Fibroblast of pulmonary artery (primary cell): ENCODE data around the gene RFTN1.

Source experiments
- DNase-seq: peaks from one replicate; pipeline ENCODE4 v3.0.0-alpha.2; 2010; ENCODE audit warnings: low read depth
- H3K4me3 ChIP-seq: replicated peaks from 2 replicates; pipeline ENCODE4 v1.5.1; 2011; ENCODE audit warnings: low read depth, mild to moderate bottlenecking, control low read depth, low read length, moderate library complexity
- TF ChIP-seq, protein P1 (sequence below): IDR thresholded peaks from 2 replicates; pipeline ENCODE4 v1.5.1; 2011; ENCODE audit warnings: mild to moderate bottlenecking, control low read depth, low read length, inconsistent platforms; ENCODE audit errors: missing control alignments

The RFTN1 gene

DNA sequence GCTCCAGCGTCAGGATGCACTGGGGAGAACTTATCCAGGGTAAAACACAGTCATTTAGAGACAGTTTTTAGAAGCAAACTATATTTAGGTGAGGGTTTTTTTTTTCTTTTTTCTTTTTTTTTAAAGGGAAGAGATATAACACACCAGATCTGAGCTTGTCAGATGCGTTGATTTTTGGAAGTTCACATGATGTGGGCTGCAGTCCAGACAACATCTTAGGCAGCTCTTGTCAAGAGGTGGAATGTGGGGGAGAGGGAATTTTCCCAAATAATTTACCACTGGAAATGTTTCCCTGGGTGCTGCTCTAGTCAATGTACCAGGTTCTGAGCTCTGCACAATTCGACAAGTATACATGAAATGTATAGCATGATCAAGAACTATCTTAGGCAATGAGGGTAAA is 155.2 kb downstream of the RFTN1 start:
- TF ChIP-seq, protein P1, sequence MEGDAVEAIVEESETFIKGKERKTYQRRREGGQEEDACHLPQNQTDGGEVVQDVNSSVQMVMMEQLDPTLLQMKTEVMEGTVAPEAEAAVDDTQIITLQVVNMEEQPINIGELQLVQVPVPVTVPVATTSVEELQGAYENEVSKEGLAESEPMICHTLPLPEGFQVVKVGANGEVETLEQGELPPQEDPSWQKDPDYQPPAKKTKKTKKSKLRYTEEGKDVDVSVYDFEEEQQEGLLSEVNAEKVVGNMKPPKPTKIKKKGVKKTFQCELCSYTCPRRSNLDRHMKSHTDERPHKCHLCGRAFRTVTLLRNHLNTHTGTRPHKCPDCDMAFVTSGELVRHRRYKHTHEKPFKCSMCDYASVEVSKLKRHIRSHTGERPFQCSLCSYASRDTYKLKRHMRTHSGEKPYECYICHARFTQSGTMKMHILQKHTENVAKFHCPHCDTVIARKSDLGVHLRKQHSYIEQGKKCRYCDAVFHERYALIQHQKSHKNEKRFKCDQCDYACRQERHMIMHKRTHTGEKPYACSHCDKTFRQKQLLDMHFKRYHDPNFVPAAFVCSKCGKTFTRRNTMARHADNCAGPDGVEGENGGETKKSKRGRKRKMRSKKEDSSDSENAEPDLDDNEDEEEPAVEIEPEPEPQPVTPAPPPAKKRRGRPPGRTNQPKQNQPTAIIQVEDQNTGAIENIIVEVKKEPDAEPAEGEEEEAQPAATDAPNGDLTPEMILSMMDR, result no peak
- DNase-seq, result no peak
- H3K4me3 ChIP-seq, result no peak overlapping the region

DNA sequence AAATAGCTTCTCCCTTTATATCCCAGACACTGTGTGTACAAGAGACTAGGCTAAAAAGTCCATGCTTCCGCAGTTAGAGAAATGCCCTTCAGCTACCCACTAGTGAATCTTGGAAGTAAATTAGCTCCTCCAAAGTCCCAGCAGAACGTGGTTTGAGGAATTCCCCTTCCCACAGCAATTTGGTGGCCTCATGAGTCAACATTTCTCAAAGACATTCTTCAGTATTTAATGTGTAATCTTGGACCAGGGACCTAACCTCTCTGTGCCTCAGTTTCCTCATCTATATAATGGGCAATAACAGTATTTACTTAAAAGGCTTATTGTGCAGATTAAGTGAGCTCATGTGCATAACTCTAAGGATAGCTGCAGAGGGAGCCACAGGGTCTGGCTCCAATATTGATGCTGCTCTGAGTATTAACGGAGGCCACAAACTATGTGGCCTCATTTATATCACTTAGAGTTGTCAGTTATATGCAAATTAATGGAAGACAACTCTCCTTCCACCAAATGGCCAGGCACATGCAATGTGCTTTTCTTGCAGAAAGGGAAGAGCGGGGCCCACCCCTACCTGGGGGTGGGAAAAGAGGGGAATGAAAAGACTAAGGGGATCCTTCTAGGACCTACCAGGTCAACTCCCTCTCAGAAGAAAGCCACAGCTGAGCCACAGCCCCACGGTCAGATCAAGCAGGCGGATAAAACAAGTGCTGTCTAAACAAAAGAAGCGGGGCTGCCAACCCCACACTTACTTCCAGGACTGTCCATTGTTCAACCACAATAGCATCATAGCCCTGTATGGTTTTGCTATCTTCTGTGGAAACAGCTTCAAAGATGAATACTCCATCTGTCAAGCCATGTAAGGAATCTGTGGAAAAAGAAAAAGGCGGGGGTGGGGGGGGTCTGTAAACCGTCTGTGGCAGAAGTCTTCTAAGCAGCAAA is 156.0 kb downstream of the RFTN1 start:
- DNase-seq, result peak; percentile 63
- no peak overlapping the region for H3K4me3 ChIP-seq
- TF ChIP-seq, protein P1, result no peak

DNA sequence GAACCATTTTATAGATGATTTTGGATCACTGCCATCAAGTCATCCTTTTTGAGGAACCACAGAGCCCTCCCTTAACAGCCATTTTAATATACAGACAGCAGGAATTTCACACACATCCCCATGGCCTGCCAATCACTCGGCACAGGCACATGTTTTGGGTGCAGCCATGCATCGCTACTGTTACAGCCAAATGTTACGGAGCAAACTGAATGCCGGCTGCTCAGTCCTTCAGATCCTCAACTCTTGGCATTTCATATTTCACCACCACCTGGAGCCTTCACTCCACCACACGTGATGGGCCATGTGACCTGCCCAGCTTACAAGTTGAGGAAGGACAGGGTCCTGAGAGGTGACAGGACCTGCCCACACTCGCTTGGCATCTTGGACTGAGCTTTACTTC is 157.7 kb downstream of the RFTN1 start:
- DNase-seq, result no peak
- no peak overlapping the region for H3K4me3 ChIP-seq
- TF ChIP-seq, protein P1, result no peak

DNA sequence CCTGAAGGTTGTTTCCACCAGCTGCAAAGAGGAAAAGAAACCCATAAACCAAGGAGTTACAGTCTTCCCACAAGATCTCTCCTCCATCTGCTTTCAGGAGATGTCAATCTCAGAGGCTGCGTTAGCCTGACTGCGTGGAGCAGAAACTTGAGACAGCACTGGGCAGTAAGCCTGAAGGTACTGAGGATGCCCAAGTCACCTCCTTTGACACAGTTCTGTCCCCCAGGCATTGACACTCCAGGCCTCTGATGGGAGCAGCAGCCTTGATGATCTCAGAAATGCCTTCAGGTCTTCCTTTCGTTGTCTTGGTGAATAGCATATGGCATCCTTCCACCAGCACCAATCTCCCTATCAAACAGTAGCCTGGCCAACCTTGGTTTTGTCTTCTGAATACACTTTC is 159.2 kb downstream of the RFTN1 start:
- DNase-seq, result no peak
- no peak overlapping the region for H3K4me3 ChIP-seq
- TF ChIP-seq, protein P1, result no peak

DNA sequence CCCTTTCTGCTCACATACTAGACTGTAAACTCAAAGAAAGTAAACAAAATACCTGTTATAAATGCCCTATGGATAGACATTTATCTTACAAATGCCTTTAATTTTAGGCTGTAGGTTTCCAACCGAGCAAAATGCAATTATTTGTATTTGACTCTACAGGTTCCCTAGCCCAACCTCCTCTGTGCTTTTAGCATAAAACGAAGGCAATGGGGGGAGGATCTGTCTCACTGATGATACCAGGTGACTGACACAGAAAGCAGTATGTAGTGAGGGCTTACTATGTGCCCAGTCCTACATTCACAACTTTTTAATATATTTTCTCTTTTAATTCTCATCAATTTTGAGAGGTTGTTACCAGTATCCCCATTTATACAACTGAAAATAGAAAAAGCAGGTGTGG is 161.1 kb downstream of the RFTN1 start:
- DNase-seq, result no peak
- no peak overlapping the region for H3K4me3 ChIP-seq
- TF ChIP-seq, protein P1, result no peak

DNA sequence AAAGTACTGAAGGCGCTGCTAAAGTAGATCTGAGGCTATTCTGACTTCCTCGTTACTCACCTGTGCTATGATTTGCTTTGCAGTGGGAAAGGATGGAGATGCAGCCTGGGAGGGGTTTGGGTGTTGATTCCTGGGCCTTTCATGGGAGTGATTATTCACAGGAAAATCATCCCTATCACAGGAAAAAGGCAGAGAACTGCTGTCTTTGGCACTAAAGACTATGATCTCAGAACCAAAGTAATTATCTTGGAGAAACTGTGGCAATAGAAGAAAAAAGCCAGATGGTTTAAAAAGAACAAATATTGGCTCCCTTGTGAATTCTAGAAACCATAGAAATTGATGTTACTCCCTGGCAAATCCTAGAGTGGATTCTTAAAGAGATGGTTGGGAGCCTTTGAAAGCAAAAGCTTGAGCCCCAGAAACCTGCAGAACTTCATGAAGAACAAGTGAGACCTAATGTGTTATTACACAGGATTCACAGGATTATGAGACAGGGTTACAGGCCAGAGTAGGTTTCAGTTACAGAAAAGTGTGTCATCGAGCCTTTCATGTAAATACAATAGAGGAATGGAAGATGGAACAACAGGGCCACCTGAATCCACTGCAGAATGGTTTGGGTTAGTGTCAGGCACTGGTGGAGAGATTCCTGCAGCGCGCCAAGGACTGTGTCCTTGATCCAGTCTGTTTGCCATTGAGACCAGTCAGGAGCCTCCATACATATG is 162.7 kb downstream of the RFTN1 start:
- no peak overlapping the region for H3K4me3 ChIP-seq
- TF ChIP-seq, protein P1, result no peak
- no peak for DNase-seq
